ENCODE data around the gene TMEM184B. TPM values are rescaled to one million over a fixed set of nuclear protein-coding genes. Genes with fewer than 3 reads are reported as not detected.
A peak's percentile ranks its signal among the peaks of the same experiment; 100 is the strongest.

Gene TMEM184B
- total RNA-seq, 6 experiments from 2014 or later = 104 to 125 (median 111) TPM

- Mint-ChIP-seq H3K4me1 (ENCODE audit: low read depth) (no peaks in the 10 kb centered on the region), H3K27ac (peak overlapping the region; percentile 49), H3K36me3 (ENCODE audit: low read depth) (peaks cover 20% of the 10 kb centered on the region; the same call in 1 of the 2 replicates), H3K4me3 (no peak overlapping the region), H3K27me3 (ENCODE audit: insufficient read depth) (peaks cover 11% of the 10 kb centered on the region), H3K9me3 (no peaks in the 10 kb centered on the region)
- no peak for DNase-seq
- TF ChIP-seq CTCF (IDR thresholded peaks at IDR 0.05) = no peak; the same call in 1 of the 2 replicates
These were observed 23.6 kb upstream of the TMEM184B start for GRCh38 chr22:38296372-38296771.

- Mint-ChIP-seq H3K27ac (no peak overlapping the region), H3K27me3 (ENCODE audit: insufficient read depth) (peaks cover 11% of the 10 kb centered on the region), H3K4me3 (no peak overlapping the region), H3K36me3 (ENCODE audit: low read depth) (peaks cover 20% of the 10 kb centered on the region; the same call in 1 of the 2 replicates), H3K9me3 (no peaks in the 10 kb centered on the region), H3K4me1 (ENCODE audit: low read depth) (no peaks in the 10 kb centered on the region)
- TF ChIP-seq CTCF (IDR thresholded peaks at IDR 0.05) = no peak
- no peak for DNase-seq
These were observed 23.1 kb upstream of the TMEM184B start for GRCh38 chr22:38295863-38296262.

GRCh38 chr22:38295339-38295738 is 22.5 kb upstream of the TMEM184B start:
- no peaks in the 10 kb centered on the region for H3K9me3 Mint-ChIP-seq
- H3K27ac Mint-ChIP-seq = no peak overlapping the region
- DNase-seq = no peak
- H3K27me3 Mint-ChIP-seq (ENCODE audit: insufficient read depth) = peaks cover 11% of the 10 kb centered on the region
- no peak overlapping the region for H3K4me3 Mint-ChIP-seq
- H3K36me3 Mint-ChIP-seq (ENCODE audit: low read depth) = peaks cover 20% of the 10 kb centered on the region; the same call in 1 of the 2 replicates
- H3K4me1 Mint-ChIP-seq (ENCODE audit: low read depth) = no peaks in the 10 kb centered on the region
- no peak for TF ChIP-seq CTCF (IDR thresholded peaks at IDR 0.05)

GRCh38 chr22:38294193-38294592 is 21.4 kb upstream of the TMEM184B start:
- Mint-ChIP-seq H3K27me3 (ENCODE audit: insufficient read depth) (peaks cover 11% of the 10 kb centered on the region), H3K27ac (peak overlapping the region; percentile 43; the same call in 1 of the 2 replicates), H3K9me3 (no peaks in the 10 kb centered on the region), H3K4me3 (no peak overlapping the region), H3K36me3 (ENCODE audit: low read depth) (peaks cover 14% of the 10 kb centered on the region; the same call in 1 of the 2 replicates), H3K4me1 (ENCODE audit: low read depth) (no peaks in the 10 kb centered on the region)
- no peak for TF ChIP-seq CTCF (IDR thresholded peaks at IDR 0.05)
- no peak for DNase-seq

DNA sequence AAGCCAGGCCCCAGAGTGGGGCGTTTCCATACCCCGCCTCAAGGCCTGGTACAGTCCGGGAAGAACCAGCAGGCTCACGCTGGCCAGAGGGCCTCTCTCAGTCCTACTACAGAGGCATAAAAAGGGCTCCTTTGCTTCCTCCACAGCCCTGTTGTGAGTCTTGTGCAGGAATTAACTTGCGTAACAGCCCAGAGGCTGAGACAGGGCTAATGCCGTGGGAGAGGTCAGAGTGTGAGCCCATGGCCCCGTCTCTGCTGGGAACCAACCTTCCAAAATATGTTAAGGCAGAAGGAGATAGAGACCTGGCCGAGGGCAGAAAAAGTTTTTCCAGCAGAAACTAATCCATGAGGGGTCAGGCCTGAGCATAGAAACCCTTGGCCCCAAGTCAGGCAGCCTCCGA is 19.9 kb upstream of the TMEM184B start:
- TF ChIP-seq CTCF (IDR thresholded peaks at IDR 0.05) = no peak
- H3K36me3 Mint-ChIP-seq (ENCODE audit: low read depth) = peaks cover 12% of the 10 kb centered on the region
- peaks cover 8% of the 10 kb centered on the region for H3K27me3 Mint-ChIP-seq (ENCODE audit: insufficient read depth)
- no peaks in the 10 kb centered on the region for H3K9me3 Mint-ChIP-seq
- H3K4me1 Mint-ChIP-seq (ENCODE audit: low read depth) = no peaks in the 10 kb centered on the region
- H3K4me3 Mint-ChIP-seq = no peak overlapping the region
- DNase-seq = no peak
- H3K27ac Mint-ChIP-seq = no peak overlapping the region; the same call in 1 of the 2 replicates
